Measurements from ENCODE around the gene PRKAG2.

- TF ChIP-seq CTCF (IDR thresholded peaks at IDR 0.05) = no peak
- no peak for TF ChIP-seq POLR2AphosphoS5 (IDR thresholded peaks at IDR 0.05)
These were observed 80.6 kb downstream of the PRKAG2 start for GRCh38 chr7:151796091-151796870.

Measured in transverse colon (tissue), 4 donors.